Epithelial cell of esophagus (primary cell): ENCODE results near the gene TCF7L1.

Experiments
- DNase-seq: peaks from one replicate; pipeline ENCODE4 v3.0.0; 2010; ENCODE audit warnings: low read depth
- H3K4me3 ChIP-seq: 2 replicates; pipeline ENCODE4 v1.5.1; 2011; ENCODE audit warnings: mild to moderate bottlenecking, low read length, control low read depth
- CTCF ChIP-seq: IDR thresholded peaks from 2 replicates; pipeline ENCODE4 v1.5.1; 2011; ENCODE audit warnings: low read depth, mild to moderate bottlenecking, low read length, control low read depth, inconsistent platforms; ENCODE audit not compliant: insufficient read depth; ENCODE audit errors: missing control alignments

The TCF7L1 gene

GRCh38 chr2:85181134-85181631 is 48.0 kb downstream of the TCF7L1 start:
- DNase-seq = no peak
- no peak for TF ChIP-seq CTCF
- H3K4me3 ChIP-seq = no peak overlapping the region

GRCh38 chr2:85181844-85182456 is 48.8 kb downstream of the TCF7L1 start:
- no peak for DNase-seq
- no peak for TF ChIP-seq CTCF
- no peak overlapping the region for H3K4me3 ChIP-seq

GRCh38 chr2:85183076-85183475 is 49.9 kb downstream of the TCF7L1 start:
- no peak for DNase-seq
- TF ChIP-seq CTCF = no peak
- no peak overlapping the region for H3K4me3 ChIP-seq

- H3K4me3 ChIP-seq = no peak overlapping the region
- no peak for TF ChIP-seq CTCF
- DNase-seq = no peak
Measured at GRCh38 chr2:85183479-85183878, 50.3 kb downstream of the TCF7L1 start.

GRCh38 chr2:85184231-85184630 is 51.0 kb downstream of the TCF7L1 start:
- TF ChIP-seq CTCF = no peak
- H3K4me3 ChIP-seq = no peak overlapping the region
- no peak for DNase-seq

GRCh38 chr2:85184990-85185389 is 51.8 kb downstream of the TCF7L1 start:
- no peak for TF ChIP-seq CTCF
- no peak for DNase-seq
- H3K4me3 ChIP-seq = no peak overlapping the region

GRCh38 chr2:85185431-85185940 is 52.3 kb downstream of the TCF7L1 start:
- no peak for TF ChIP-seq CTCF
- DNase-seq = no peak

More at GRCh38 chr2:85185431-85185940, 52.3 kb downstream of the TCF7L1 start:
- H3K4me3 ChIP-seq = no peak overlapping the region
